Brain microvascular endothelial cell (primary cell): ENCODE measurements around the gene ACR.

Source experiments
- DNase-seq: peaks from one replicate; pipeline ENCODE4 v3.0.0-alpha.2; 2020
- H3K27ac ChIP-seq: fragments of 250-450 bp; sonication (Bioruptor Pico); 2 replicates; pipeline ENCODE4 v1.5.1; 2020; ENCODE audit warnings: mild to moderate bottlenecking, moderate library complexity
- H3K27me3 ChIP-seq: fragments of 250-450 bp; sonication (Bioruptor Pico); replicated peaks from 2 replicates; pipeline ENCODE4 v1.5.1; 2020; ENCODE audit warnings: mild to moderate bottlenecking
- H3K36me3 ChIP-seq: fragments of 250-450 bp; sonication (Bioruptor Pico); replicated peaks from 2 replicates; pipeline ENCODE4 v1.5.1; 2020; ENCODE audit warnings: mild to moderate bottlenecking
- H3K4me3 ChIP-seq: 2 replicates; pipeline ENCODE4 v1.5.1; 2011; ENCODE audit warnings: low read depth, mild to moderate bottlenecking, control low read depth, low read length, moderate library complexity
- in situ Hi-C: cut with HindIII; loops from 2 replicates; pipeline ENCODE4 v1.10.0; 2017; ENCODE audit warnings: low sequenced_read_pairs, low pct_ligation_motif_present
- TF ChIP-seq, protein P1 (sequence below): IDR thresholded peaks from 2 replicates; pipeline ENCODE4 v1.5.1; 2011; ENCODE audit warnings: low read depth, mild to moderate bottlenecking, moderate library complexity, low read length, control low read depth, inconsistent platforms; ENCODE audit errors: missing control alignments

ACR gene

DNA sequence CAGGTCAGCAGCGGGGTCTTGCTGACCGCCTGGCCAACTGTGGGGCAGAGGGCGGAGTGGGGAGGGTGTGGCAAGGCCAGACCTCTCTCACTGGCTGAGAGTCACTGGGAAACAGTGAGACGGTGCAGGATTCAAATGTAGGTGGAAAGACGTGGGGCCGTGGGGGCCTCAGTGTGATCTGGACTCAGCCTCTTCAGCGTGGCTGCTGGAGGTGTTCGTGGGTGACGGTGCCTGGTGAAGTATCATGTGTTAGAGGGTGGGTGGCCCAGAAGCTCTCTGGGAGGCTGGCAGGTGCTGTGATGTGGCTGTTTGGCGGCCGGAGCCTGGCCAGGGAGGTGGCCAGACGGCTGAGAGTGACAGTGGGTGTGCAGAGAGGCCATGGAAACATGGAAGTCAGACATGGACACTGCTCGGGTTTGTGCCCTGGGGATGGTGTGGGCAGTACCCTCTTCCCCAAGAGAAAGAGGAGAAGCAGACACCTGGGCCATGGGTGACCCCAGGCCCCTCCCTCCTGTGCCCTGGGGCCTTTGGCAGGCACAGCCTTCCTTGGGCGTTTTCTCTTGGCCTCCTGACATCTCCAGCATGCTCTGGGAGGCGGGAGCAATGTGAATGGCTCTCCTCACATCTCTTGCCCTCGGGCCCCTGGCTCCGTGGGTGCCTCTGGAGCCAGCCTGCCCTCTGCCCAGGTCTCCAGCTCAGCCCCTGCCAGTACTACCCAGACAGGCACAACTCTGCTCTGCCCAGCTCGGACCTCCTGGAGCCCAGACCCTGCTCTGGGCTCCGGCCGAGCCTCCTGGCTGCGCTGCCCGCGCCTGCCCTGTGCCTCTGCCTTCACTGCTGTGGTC is 10.1 kb upstream of the ACR start:
- H3K27me3 ChIP-seq: peaks cover 18% of the 10 kb centered on the region
- H3K4me3 ChIP-seq: no peak overlapping the region
- TF ChIP-seq, protein P1, sequence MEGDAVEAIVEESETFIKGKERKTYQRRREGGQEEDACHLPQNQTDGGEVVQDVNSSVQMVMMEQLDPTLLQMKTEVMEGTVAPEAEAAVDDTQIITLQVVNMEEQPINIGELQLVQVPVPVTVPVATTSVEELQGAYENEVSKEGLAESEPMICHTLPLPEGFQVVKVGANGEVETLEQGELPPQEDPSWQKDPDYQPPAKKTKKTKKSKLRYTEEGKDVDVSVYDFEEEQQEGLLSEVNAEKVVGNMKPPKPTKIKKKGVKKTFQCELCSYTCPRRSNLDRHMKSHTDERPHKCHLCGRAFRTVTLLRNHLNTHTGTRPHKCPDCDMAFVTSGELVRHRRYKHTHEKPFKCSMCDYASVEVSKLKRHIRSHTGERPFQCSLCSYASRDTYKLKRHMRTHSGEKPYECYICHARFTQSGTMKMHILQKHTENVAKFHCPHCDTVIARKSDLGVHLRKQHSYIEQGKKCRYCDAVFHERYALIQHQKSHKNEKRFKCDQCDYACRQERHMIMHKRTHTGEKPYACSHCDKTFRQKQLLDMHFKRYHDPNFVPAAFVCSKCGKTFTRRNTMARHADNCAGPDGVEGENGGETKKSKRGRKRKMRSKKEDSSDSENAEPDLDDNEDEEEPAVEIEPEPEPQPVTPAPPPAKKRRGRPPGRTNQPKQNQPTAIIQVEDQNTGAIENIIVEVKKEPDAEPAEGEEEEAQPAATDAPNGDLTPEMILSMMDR: no peak
- no peaks in the 10 kb centered on the region for H3K36me3 ChIP-seq
- in situ Hi-C loops: no loop called here
- no peak overlapping the region for H3K27ac ChIP-seq
- DNase-seq: no peak

DNA sequence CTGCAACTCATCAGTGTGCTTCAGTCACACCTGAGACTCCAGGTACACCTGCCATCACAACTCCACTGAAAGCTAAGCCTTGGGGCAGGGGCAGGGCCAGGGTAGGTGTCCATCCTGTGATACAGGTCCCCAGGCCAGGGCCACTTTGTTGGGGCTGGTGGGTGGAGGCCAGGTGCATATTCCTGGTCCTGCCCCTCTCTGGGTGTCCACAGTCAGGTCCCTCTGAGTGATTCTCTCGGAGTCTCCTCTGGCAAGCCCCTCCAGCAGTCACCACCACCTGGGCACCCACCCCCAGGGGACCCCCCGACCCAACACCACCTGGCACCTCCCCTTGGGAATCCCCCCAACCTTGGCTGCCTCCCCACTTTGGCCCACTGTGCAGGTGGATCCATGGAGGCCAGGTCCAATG is 9.5 kb upstream of the ACR start:
- Histone ChIP-seq H3K27ac (no peak overlapping the region), H3K36me3 (no peaks in the 10 kb centered on the region), H3K27me3 (peaks cover 18% of the 10 kb centered on the region), H3K4me3 (no peak overlapping the region)
- TF ChIP-seq, protein P1: no peak
- in situ Hi-C loops: no loop called here
- no peak for DNase-seq

DNA sequence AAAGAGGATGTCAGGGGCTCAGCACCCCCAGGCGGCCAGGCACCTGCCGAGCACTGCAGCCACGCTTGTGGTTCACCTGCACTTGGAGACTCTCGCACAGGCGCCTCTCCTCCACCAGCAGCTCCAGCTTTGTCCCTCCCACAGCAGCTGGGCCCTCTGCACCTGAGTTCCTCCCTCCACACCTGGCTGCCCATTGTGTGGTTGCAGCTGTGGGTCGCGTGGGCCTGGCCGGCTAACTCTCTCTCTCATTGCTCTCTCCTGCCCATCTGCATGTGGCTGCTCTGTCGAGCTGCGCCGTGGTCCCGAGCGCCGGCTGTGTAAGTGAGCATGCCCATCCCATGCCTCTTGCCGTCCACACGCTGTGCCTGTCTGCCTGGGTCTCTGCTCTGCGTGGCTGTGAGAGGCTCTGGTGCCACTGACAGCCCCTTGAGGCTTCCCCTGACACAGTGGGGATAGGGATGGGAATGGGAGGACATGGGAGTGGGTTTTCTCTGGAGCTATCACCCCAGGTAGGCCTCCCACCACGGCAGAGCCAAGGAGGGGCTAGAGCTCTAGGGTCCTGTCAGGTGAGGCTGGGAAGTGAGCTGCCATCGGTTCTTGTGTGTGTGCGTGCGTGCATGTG is 8.5 kb upstream of the ACR start:
- Histone ChIP-seq H3K27ac (no peak overlapping the region), H3K27me3 (peaks cover 21% of the 10 kb centered on the region), H3K4me3 (no peak overlapping the region), H3K36me3 (no peaks in the 10 kb centered on the region)
- in situ Hi-C loops: no loop called here
- TF ChIP-seq, protein P1: no peak
- no peak for DNase-seq

DNA sequence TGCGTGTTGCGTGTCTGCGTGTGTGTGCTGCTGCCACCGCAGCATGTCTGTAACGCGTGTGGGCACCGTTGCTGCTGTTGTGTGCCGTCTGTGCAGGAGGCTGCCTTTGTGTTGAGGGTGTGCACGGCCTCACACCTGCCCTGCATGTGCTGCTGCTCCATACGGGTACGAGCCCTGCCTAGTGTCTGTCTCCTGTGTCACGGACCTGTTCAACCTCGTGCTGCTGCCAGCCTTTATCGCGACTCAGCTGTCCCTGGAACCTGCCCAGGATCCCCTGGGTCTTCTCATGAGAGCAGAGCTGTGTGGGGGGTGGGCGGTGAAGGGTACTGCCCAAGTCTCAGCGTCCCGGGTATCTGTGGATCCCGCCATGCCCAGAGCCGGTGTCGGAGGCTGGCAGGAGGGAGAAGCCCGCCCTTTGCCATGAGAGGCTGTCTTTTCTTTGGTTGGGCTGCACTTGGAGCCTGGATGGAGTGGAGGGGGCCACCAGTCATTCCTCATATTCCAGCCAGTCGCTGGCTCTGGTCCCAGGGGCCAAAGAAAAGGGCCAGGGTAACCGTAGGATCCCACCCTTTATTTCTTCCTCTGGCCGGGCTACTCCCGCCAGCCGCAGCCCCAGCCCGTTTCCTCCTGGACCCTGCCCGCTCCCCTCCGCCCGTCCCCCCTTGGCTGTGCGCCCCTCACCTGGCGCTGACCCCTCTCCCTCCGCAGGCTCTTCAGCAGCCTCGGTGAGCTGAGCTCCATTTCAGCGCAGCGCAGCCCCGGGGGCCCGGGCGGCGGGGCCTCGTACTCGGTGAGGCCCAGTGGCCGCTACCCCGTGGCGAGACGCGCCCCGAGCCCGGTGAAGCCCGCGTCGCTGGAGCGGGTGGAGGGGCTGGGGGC is 7.8 kb upstream of the ACR start:
- no peak for DNase-seq
- Histone ChIP-seq H3K27ac (no peak overlapping the region), H3K4me3 (no peak overlapping the region), H3K27me3 (peaks cover 21% of the 10 kb centered on the region), H3K36me3 (no peaks in the 10 kb centered on the region)
- in situ Hi-C loops: no loop called here
- TF ChIP-seq, protein P1: no peak

DNA sequence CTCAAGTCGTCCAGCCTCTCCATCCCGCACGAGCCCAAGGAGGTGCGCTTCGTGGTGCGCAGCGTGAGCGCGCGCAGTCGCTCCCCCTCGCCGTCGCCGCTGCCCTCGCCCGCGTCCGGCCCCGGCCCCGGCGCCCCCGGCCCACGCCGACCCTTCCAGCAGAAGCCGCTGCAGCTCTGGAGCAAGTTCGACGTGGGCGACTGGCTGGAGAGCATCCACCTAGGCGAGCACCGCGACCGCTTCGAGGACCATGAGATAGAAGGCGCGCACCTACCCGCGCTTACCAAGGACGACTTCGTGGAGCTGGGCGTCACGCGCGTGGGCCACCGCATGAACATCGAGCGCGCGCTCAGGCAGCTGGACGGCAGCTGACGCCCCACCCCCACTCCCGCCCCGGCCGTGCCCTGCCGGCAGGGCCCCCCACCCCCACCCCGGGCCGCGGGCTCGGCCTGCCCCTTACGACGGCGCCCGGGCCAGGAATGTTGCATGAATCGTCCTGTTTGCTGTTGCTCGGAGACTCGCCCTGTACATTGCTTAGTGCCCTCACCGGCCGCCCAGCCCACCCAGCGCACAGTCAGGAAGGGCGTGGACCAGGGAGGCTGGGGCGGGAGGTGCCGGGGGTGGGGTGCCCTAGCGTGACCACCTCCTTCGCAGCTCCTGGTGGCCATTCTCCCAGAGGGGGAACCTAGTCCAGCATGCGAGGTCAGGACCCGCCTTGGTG is 6.9 kb upstream of the ACR start:
- no peak for DNase-seq
- in situ Hi-C loops: no loop called here

More for the DNA sequence above, 6.9 kb upstream of the ACR start:
- no peak overlapping the region for H3K27ac ChIP-seq
- H3K27me3 ChIP-seq: peaks cover 21% of the 10 kb centered on the region
- H3K4me3 ChIP-seq: no peak overlapping the region
- TF ChIP-seq, protein P1: no peak
- no peaks in the 10 kb centered on the region for H3K36me3 ChIP-seq
